Ishikawa (cell line): ENCODE data around the gene ELMO1.

Experiments
- CEBPB ChIP-seq: IDR thresholded peaks from 2 replicates; pipeline ENCODE4 v1.6.1; 2012
- CREB1 ChIP-seq: IDR thresholded peaks from 2 replicates; pipeline ENCODE4 v1.6.1; 2012; ENCODE audit warnings: low read depth
- EGR1 ChIP-seq: IDR thresholded peaks from 2 replicates; pipeline ENCODE4 v1.6.1; 2012
- EP300 ChIP-seq: IDR thresholded peaks from 2 replicates; pipeline ENCODE4 v1.6.1; 2012; ENCODE audit warnings: borderline replicate concordance
- FOXM1 ChIP-seq: IDR thresholded peaks from 2 replicates; pipeline ENCODE4 v1.6.1; 2012; ENCODE audit warnings: low read depth, borderline replicate concordance
- MAX ChIP-seq: IDR thresholded peaks from 2 replicates; pipeline ENCODE4 v1.6.1; 2012
- NFIC ChIP-seq: IDR thresholded peaks from 2 replicates; pipeline ENCODE4 v1.6.1; 2012
- RAD21 ChIP-seq: IDR thresholded peaks from 2 replicates; pipeline ENCODE4 v1.6.1; 2012; ENCODE audit warnings: low read depth
- REST ChIP-seq: IDR thresholded peaks from 2 replicates; pipeline ENCODE4 v1.6.1; 2012; ENCODE audit warnings: low read depth, mild to moderate bottlenecking
- TAF1 ChIP-seq: IDR thresholded peaks from 2 replicates; pipeline ENCODE4 v1.6.1; 2012; ENCODE audit warnings: low read depth, mild to moderate bottlenecking
- TCF12 ChIP-seq: IDR thresholded peaks from 2 replicates; pipeline ENCODE4 v1.6.1; 2012; ENCODE audit warnings: low read depth
- TEAD4 ChIP-seq: IDR thresholded peaks from 2 replicates; pipeline ENCODE4 v1.6.1; 2012
- USF1 ChIP-seq: IDR thresholded peaks from 2 replicates; pipeline ENCODE4 v1.6.1; 2012
- YY1 ChIP-seq: IDR thresholded peaks from 2 replicates; pipeline ENCODE4 v1.6.1; 2012; ENCODE audit warnings: low read depth
- ZBTB7A ChIP-seq: IDR thresholded peaks from 2 replicates; pipeline ENCODE4 v1.6.1; 2012; ENCODE audit warnings: low read depth

Gene ELMO1

GRCh38 chr7:36884910-36885309, 563.8 kb downstream of the ELMO1 start:
- no peak for TF ChIP-seq CREB1
- no peak for TF ChIP-seq MAX
- TF ChIP-seq ZBTB7A = no peak
- no peak for TF ChIP-seq NFIC
- no peak for TF ChIP-seq TCF12
- no peak for TF ChIP-seq RAD21
- no peak for TF ChIP-seq CEBPB
- no peak for TF ChIP-seq TAF1

- TF ChIP-seq TEAD4 (no peak), MAX (no peak), FOXM1 (no peak), ZBTB7A (no peak), TAF1 (no peak), USF1 (no peak), NFIC (no peak), CREB1 (no peak), CEBPB (no peak), EP300 (no peak), TCF12 (no peak)
Observed at GRCh38 chr7:36884351-36884750, 564.3 kb downstream of the ELMO1 start.

GRCh38 chr7:36881233-36881874, 567.3 kb downstream of the ELMO1 start:
- TF ChIP-seq EP300 (no peak), NFIC (no peak), FOXM1 (no peak)

- TF ChIP-seq USF1 (no peak), TCF12 (no peak), TAF1 (no peak), EP300 (no peak), NFIC (no peak), TEAD4 (no peak), MAX (no peak), REST (no peak), CREB1 (no peak), YY1 (no peak), RAD21 (no peak), CEBPB (no peak), EGR1 (no peak), ZBTB7A (no peak)
Observed at GRCh38 chr7:36880108-36880507, 568.6 kb downstream of the ELMO1 start.

- no peak for TF ChIP-seq EP300
Observed at GRCh38 chr7:36879021-36879420, 569.6 kb downstream of the ELMO1 start.

GRCh38 chr7:36878288-36878687, 570.4 kb downstream of the ELMO1 start:
- TF ChIP-seq TEAD4 (no peak), RAD21 (no peak), YY1 (no peak), EGR1 (no peak), USF1 (no peak), NFIC (no peak), CREB1 (no peak), MAX (no peak), EP300 (no peak), FOXM1 (no peak), CEBPB (no peak), REST (no peak)
